Fibroblast of lung (primary cell): ENCODE data around the gene BTC.

ENCODE experiments used
- EZH2 ChIP-seq: IDR thresholded peaks from 2 replicates; pipeline ENCODE4 v1.5.1; 2012; ENCODE audit warnings: low read length, control low read depth, mild to moderate bottlenecking; ENCODE audit errors: missing control alignments
- TF ChIP-seq, protein P1 (sequence below), 2 donors: IDR thresholded peaks in 1 of 2; conservative IDR thresholded peaks in 1 of 2; 1 replicate in 1 of 2; 2 replicates in 1 of 2; pipeline ENCODE4 v1.5.1; 2011 to 2012; ENCODE audit warnings: low read length in 2 of 2, control low read depth in 1 of 2, inconsistent platforms in 1 of 2, low read depth in 1 of 2, mild to moderate bottlenecking in 1 of 2

DNA sequence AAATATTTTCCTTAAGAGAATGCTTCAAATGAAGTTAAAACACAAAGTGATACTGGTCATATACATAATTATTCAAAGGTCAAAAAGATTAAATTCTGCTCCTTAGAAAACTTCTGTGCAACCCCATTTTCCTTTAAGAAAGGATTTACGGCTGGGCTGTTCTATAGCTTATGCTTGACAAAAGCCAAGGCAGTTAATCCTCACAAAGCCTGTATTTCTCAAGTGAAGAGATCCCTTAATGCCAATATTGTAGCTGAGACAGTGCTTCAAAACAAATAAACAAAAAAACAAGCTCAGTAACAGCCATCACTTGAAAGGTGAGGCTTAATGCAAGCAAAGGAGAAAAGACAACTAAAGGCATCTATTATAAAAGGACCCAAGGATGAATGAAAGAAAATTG lies 42.5 kb downstream of the BTC start:
- TF ChIP-seq, protein P1, sequence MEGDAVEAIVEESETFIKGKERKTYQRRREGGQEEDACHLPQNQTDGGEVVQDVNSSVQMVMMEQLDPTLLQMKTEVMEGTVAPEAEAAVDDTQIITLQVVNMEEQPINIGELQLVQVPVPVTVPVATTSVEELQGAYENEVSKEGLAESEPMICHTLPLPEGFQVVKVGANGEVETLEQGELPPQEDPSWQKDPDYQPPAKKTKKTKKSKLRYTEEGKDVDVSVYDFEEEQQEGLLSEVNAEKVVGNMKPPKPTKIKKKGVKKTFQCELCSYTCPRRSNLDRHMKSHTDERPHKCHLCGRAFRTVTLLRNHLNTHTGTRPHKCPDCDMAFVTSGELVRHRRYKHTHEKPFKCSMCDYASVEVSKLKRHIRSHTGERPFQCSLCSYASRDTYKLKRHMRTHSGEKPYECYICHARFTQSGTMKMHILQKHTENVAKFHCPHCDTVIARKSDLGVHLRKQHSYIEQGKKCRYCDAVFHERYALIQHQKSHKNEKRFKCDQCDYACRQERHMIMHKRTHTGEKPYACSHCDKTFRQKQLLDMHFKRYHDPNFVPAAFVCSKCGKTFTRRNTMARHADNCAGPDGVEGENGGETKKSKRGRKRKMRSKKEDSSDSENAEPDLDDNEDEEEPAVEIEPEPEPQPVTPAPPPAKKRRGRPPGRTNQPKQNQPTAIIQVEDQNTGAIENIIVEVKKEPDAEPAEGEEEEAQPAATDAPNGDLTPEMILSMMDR (conservative IDR thresholded peaks at IDR 0.05 in 1 of 2, IDR thresholded peaks at IDR 0.05 in 1 of 2; ENCODE audit: low read depth in 1 of 2, low read length in 2 of 2), result no peak
- no peak for TF ChIP-seq EZH2
